ENCODE results near the gene SLC25A46. TPM values are rescaled to one million over a fixed set of nuclear protein-coding genes. Genes with fewer than 3 reads are reported as not detected.

SLC25A46 gene
- total and polyA plus RNA-seq, 2 experiments from 2014 or later = 34.3 to 76.2 TPM

DNA sequence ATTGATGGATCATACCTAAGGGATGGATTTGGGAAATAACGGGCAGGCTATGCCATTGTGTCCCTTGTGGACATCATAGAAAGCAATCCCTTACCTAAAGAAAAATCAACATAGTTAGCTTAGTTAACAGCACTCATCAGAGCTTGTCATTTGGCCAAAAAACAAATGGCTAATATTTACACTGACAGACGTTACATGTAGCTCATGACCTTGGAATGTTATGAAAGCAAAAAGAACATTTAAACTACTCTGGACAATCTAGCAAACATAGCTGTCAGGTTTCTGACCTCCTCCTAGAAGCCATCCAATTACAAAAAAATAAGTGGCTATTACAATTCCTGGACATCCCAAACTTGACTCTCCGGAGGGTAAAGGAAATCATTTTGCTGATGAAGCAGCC is 36.1 kb upstream of the SLC25A46 start:
- Histone ChIP-seq H3K4me3 (no peak overlapping the region), H3F3A (ENCODE audit: insufficient read depth) (no peaks in the 10 kb centered on the region), H2AFZ (no peak overlapping the region), H3K4me2 (ENCODE audit: unreplicated experiment) (no peak overlapping the region), H3K9me2 (ENCODE audit: insufficient read depth) (no peaks in the 10 kb centered on the region), H3K9me3 (ENCODE audit: low read depth) (no peaks in the 10 kb centered on the region), H3K4me1 (ENCODE audit: insufficient read depth) (no peaks in the 10 kb centered on the region), H3K27me3 (replicated peaks; ENCODE audit: insufficient read depth) (no peaks in the 10 kb centered on the region), H3K27ac (no peak overlapping the region), H3K9ac (no peak overlapping the region), H3K79me2 (ENCODE audit: insufficient read depth) (no peaks in the 10 kb centered on the region), H3K36me3 (ENCODE audit: low read depth) (no peaks in the 10 kb centered on the region), H4K20me1 (ENCODE audit: insufficient read depth) (no peaks in the 10 kb centered on the region)
- 38 to 40% methylated on average over 3 of the region's 3 CpGs for WGBS, 2 experiments (ENCODE audit: low coverage in 1 of 2, low lambda C conversion rate in 2 of 2, missing lambda C conversion rate in 2 of 2)
- in situ Hi-C loops (cut with MboI) = no loop called here
- DNase-seq = no peak
- no peak for TF ChIP-seq EZH2 (IDR thresholded peaks at IDR 0.05; ENCODE audit: insufficient read depth, poor library complexity, severe bottlenecking)
- TF ChIP-seq EZH2phosphoT487 (IDR thresholded peaks at IDR 0.05; ENCODE audit: insufficient read depth, low read depth) = no peak

DNA sequence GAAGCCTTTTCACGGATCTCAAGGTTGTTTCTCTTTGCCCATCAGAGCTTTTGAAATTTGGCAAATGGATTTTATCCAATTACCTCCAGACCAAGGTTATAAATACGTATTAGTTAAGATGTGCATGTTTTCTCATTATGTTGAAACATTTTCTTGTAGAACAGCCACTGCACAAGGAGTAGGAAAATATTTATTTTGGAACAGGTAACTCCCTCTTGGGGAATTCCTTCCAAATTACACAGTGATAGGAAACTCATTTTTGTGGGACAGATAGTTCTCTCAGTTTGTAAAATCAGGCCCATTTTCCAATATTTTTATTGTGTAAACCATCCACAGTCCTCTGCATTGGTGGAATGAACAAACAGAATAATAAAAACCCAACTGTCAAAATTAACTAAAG is 35.3 kb upstream of the SLC25A46 start:
- Histone ChIP-seq H3K4me1 (ENCODE audit: insufficient read depth) (no peaks in the 10 kb centered on the region), H3K9ac (no peak overlapping the region), H3K36me3 (ENCODE audit: low read depth) (no peaks in the 10 kb centered on the region), H3K79me2 (ENCODE audit: insufficient read depth) (no peaks in the 10 kb centered on the region), H4K20me1 (ENCODE audit: insufficient read depth) (no peaks in the 10 kb centered on the region), H3K4me2 (ENCODE audit: unreplicated experiment) (no peak overlapping the region), H3F3A (ENCODE audit: insufficient read depth) (no peaks in the 10 kb centered on the region), H3K4me3 (no peak overlapping the region), H3K9me3 (ENCODE audit: low read depth) (no peaks in the 10 kb centered on the region), H3K9me2 (ENCODE audit: insufficient read depth) (no peaks in the 10 kb centered on the region), H2AFZ (no peak overlapping the region), H3K27ac (no peak overlapping the region), H3K27me3 (replicated peaks; ENCODE audit: insufficient read depth) (no peaks in the 10 kb centered on the region)
- 31 to 42% methylated on average over 2 of the region's 2 CpGs for WGBS, 2 experiments (ENCODE audit: low coverage in 1 of 2, low lambda C conversion rate in 2 of 2, missing lambda C conversion rate in 2 of 2)
- in situ Hi-C loops (cut with MboI) = no loop called here
- no peak for DNase-seq
- no peak for TF ChIP-seq EZH2 (IDR thresholded peaks at IDR 0.05; ENCODE audit: insufficient read depth, poor library complexity, severe bottlenecking)
- TF ChIP-seq EZH2phosphoT487 (IDR thresholded peaks at IDR 0.05; ENCODE audit: insufficient read depth, low read depth) = no peak

DNA sequence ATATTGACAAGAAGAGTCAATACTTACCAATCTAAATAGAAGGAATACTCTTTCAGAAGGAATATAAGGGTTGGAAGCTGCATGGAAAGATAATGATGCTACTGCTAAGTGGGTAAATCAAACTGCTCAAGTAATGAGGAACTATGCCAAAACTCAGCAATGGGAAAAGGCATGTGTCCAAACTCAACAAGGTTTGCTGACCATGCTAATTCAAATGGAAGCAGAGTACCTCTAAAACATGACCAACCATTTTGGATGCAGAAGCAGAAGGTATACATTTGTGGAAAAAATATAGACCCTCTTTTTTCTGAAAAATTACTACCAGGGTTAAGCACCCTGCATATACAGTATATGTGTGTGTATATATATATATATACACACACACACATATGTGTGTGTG is 33.5 kb upstream of the SLC25A46 start:
- H3K79me2 ChIP-seq (ENCODE audit: insufficient read depth) = no peaks in the 10 kb centered on the region
- H3K27ac ChIP-seq = no peak overlapping the region
- DNase-seq = no peak
- no peak overlapping the region for H3K4me3 ChIP-seq
- no peak overlapping the region for H3K4me2 ChIP-seq (ENCODE audit: unreplicated experiment)
- H2AFZ ChIP-seq = no peak overlapping the region
- no peaks in the 10 kb centered on the region for H3K9me3 ChIP-seq (ENCODE audit: low read depth)
- H3K36me3 ChIP-seq (ENCODE audit: low read depth) = no peaks in the 10 kb centered on the region
- H3F3A ChIP-seq (ENCODE audit: insufficient read depth) = no peaks in the 10 kb centered on the region
- no peaks in the 10 kb centered on the region for H3K27me3 ChIP-seq (replicated peaks; ENCODE audit: insufficient read depth)
- no peaks in the 10 kb centered on the region for H4K20me1 ChIP-seq (ENCODE audit: insufficient read depth)
- no peaks in the 10 kb centered on the region for H3K4me1 ChIP-seq (ENCODE audit: insufficient read depth)
- H3K9me2 ChIP-seq (ENCODE audit: insufficient read depth) = no peaks in the 10 kb centered on the region
- no peak overlapping the region for H3K9ac ChIP-seq
- TF ChIP-seq EZH2phosphoT487 (IDR thresholded peaks at IDR 0.05; ENCODE audit: insufficient read depth, low read depth) = no peak
- TF ChIP-seq EZH2 (IDR thresholded peaks at IDR 0.05; ENCODE audit: insufficient read depth, poor library complexity, severe bottlenecking) = no peak
- in situ Hi-C loops (cut with MboI) = no loop called here

DNA sequence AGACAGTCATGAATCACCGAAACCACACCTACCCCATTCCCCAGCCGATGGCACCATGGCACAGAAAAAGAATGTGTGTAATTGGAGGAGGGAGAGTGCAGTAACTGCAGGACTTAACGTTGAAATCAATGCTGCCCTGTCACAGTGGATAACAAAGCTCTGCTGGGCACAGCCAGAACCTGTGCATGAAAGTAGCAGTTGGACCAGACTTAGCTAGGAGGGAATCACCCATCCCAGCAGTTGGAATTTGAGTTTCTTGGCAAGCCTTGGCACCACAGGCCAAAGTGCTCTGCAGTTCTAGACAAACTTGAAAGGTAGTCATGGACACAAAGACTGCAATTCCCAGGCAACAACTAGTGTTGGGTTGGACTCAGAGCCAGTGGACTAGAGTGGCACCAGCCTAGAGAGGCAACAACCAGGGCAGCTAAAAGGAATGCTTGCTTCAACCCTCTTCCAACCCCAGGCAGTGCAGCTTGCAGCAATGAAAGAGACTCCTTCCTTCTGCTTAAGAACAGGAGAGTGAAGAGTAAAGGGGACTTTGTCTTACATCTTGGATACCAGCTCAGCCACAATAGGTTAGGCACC is 31.5 kb upstream of the SLC25A46 start:
- Histone ChIP-seq H3K79me2 (ENCODE audit: insufficient read depth) (no peaks in the 10 kb centered on the region), H3K9ac (no peak overlapping the region), H3K4me3 (no peak overlapping the region), H3K27me3 (replicated peaks; ENCODE audit: insufficient read depth) (no peaks in the 10 kb centered on the region), H3K4me1 (ENCODE audit: insufficient read depth) (no peaks in the 10 kb centered on the region), H3K36me3 (ENCODE audit: low read depth) (no peaks in the 10 kb centered on the region), H2AFZ (no peak overlapping the region), H3K27ac (no peak overlapping the region), H4K20me1 (ENCODE audit: insufficient read depth) (no peaks in the 10 kb centered on the region), H3K4me2 (ENCODE audit: unreplicated experiment) (no peak overlapping the region), H3K9me2 (ENCODE audit: insufficient read depth) (no peaks in the 10 kb centered on the region), H3K9me3 (ENCODE audit: low read depth) (no peaks in the 10 kb centered on the region), H3F3A (ENCODE audit: insufficient read depth) (no peaks in the 10 kb centered on the region)
- WGBS, 2 experiments (ENCODE audit: low coverage in 1 of 2, low lambda C conversion rate in 2 of 2, missing lambda C conversion rate in 2 of 2) = 42 to 49% methylated on average over 3 of the region's 3 CpGs
- in situ Hi-C loops (cut with MboI) = no loop called here
- DNase-seq = no peak
- TF ChIP-seq EZH2 (IDR thresholded peaks at IDR 0.05; ENCODE audit: insufficient read depth, poor library complexity, severe bottlenecking) (no peak), EZH2phosphoT487 (IDR thresholded peaks at IDR 0.05; ENCODE audit: insufficient read depth, low read depth) (no peak)
